Endothelial cell of umbilical vein (primary cell): ENCODE results near the gene TNPO3.

Experiments
- EZH2 ChIP-seq: IDR thresholded peaks from 2 replicates; pipeline ENCODE4 v1.6.1; 2012; ENCODE audit warnings: borderline replicate concordance, low read depth, mild to moderate bottlenecking, moderate library complexity, low read length, inconsistent platforms; ENCODE audit not compliant: severe bottlenecking
- FOS ChIP-seq: IDR thresholded peaks from 2 replicates; pipeline ENCODE4 v1.6.1; 2011; ENCODE audit warnings: mild to moderate bottlenecking, low read length, moderate library complexity, borderline replicate concordance; ENCODE audit not compliant: insufficient read depth
- JUN ChIP-seq: IDR thresholded peaks from 2 replicates; pipeline ENCODE4 v1.6.1; 2011; ENCODE audit warnings: borderline replicate concordance, low read depth; ENCODE audit not compliant: insufficient read length, insufficient read depth
- MYC ChIP-seq: IDR thresholded peaks from one replicate; pipeline ENCODE4 v1.6.1; 2011; ENCODE audit warnings: mild to moderate bottlenecking, low read depth, low read length
- POLR2A ChIP-seq: IDR thresholded peaks from 2 replicates; pipeline ENCODE4 v1.6.1; 2012; ENCODE audit warnings: low read depth, mild to moderate bottlenecking, control low read depth, low read length
- POLR2AphosphoS5 ChIP-seq: IDR thresholded peaks from 2 replicates; pipeline ENCODE4 v1.6.1; 2012; ENCODE audit warnings: low read depth, mild to moderate bottlenecking, control low read depth, low read length, moderate library complexity; ENCODE audit not compliant: insufficient read depth
- TF ChIP-seq, protein P1 (sequence below), 2 donors: IDR thresholded peaks; 1 replicate in 1 of 2; 2 replicates in 1 of 2; pipeline ENCODE4 v1.5.1; 2011; ENCODE audit warnings: low read length in 2 of 2, mild to moderate bottlenecking in 2 of 2, moderate library complexity in 2 of 2, control low read depth in 1 of 2, inconsistent platforms in 1 of 2, low read depth in 1 of 2; ENCODE audit not compliant: insufficient read depth in 1 of 2; ENCODE audit errors: extremely low read depth in 1 of 2

DNA sequence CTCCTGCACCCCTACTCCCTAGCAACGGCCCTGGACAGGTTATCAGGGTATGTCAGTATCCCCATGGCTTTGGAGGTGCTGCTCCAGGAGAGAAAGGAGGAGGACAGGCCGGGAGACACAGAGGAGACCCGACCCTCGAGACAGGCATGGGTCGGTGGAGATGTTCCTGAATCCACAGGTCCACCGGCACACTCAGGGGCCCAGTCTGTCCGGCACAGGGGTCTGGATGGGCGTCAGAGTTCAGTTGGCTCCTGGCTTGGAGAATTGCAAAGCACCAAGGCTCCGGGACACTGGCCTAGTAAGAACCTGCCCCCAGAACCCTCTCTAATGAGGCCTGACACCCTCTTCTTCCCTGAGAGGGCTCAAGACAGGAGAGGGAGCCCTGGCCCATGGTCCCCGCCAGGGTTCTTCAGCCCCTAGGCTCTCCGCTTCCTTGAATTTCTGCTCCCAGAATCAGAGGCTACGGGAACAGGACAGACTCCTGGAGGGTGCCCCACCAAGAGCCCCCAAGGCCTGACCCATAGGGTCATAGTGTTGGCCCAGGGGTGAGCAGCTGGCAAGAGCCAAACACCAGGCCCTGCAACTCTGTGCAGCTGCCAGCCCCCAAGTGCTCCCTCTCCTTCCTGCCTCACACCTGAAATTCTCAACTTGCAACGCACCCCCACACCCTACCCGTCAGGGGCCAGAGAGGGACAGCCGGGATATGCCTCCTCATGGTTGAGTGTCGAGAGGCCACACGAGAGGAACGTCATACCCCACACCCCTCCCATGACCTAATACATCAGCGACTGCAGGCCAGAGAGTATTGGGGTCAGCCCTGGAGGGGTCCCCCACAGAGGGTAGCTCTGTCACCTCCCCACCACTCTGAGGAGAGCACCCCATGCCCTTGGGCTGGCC lies 122.7 kb downstream of the TNPO3 start:
- TF ChIP-seq, protein P1, sequence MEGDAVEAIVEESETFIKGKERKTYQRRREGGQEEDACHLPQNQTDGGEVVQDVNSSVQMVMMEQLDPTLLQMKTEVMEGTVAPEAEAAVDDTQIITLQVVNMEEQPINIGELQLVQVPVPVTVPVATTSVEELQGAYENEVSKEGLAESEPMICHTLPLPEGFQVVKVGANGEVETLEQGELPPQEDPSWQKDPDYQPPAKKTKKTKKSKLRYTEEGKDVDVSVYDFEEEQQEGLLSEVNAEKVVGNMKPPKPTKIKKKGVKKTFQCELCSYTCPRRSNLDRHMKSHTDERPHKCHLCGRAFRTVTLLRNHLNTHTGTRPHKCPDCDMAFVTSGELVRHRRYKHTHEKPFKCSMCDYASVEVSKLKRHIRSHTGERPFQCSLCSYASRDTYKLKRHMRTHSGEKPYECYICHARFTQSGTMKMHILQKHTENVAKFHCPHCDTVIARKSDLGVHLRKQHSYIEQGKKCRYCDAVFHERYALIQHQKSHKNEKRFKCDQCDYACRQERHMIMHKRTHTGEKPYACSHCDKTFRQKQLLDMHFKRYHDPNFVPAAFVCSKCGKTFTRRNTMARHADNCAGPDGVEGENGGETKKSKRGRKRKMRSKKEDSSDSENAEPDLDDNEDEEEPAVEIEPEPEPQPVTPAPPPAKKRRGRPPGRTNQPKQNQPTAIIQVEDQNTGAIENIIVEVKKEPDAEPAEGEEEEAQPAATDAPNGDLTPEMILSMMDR (IDR thresholded peaks at IDR 0.05; ENCODE audit: extremely low read depth in 1 of 2, insufficient read depth in 1 of 2, low read depth in 1 of 2, low read length in 2 of 2), result no peak
- TF ChIP-seq POLR2A (no peak), FOS (no peak), MYC (no peak), EZH2 (no peak), POLR2AphosphoS5 (no peak), JUN (no peak)
